Adrenal gland (tissue), 5 donors: ENCODE data around the gene CEACAM21.

Experiments used
- POLR2A ChIP-seq, 2 donors: fragments of 450-650 bp; IDR thresholded peaks; one replicate each; pipeline ENCODE4 v1.6.1; 2017; ENCODE audit warnings: antibody characterized with exemption in 2 of 2, mild to moderate bottlenecking in 2 of 2, moderate library complexity in 1 of 2
- TF ChIP-seq, protein P1 (sequence below), 6 experiments: fragments of 450-650 bp in 4 of 6; fragments of 200-600 bp in 2 of 6; sonication (generic) in 1 of 6; IDR thresholded peaks; 1 replicate in 5 of 6; 2 replicates in 1 of 6; pipeline versions ENCODE4 v1.5.1 to v1.8.0; 2016 to 2021; ENCODE audit warnings: antibody characterized with exemption in 6 of 6, mild to moderate bottlenecking in 2 of 6, moderate library complexity in 1 of 6
- donor health status: DM: no; HTN: no; CAD: no.

DNA sequence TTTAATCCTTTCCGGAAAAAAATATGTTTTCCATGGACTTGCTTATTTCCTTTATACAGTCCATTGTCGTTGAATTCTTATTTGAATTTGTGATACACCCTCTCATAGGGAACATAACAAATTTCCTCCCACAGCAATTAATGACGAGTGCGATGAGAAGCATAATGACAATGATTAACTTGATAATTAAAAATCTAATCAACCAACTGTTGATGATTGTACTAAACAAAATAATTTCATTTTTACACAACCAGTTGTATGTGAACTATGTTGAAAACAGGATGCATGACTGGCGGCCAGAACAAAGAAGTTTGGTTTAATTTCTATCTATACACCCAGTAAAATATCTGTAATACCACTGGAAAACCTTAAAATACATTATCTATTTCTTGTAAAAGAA is 26.1 kb upstream of the CEACAM21 start:
- TF ChIP-seq POLR2A (IDR thresholded peaks at IDR 0.05) = no peak
- TF ChIP-seq, protein P1, sequence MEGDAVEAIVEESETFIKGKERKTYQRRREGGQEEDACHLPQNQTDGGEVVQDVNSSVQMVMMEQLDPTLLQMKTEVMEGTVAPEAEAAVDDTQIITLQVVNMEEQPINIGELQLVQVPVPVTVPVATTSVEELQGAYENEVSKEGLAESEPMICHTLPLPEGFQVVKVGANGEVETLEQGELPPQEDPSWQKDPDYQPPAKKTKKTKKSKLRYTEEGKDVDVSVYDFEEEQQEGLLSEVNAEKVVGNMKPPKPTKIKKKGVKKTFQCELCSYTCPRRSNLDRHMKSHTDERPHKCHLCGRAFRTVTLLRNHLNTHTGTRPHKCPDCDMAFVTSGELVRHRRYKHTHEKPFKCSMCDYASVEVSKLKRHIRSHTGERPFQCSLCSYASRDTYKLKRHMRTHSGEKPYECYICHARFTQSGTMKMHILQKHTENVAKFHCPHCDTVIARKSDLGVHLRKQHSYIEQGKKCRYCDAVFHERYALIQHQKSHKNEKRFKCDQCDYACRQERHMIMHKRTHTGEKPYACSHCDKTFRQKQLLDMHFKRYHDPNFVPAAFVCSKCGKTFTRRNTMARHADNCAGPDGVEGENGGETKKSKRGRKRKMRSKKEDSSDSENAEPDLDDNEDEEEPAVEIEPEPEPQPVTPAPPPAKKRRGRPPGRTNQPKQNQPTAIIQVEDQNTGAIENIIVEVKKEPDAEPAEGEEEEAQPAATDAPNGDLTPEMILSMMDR (IDR thresholded peaks at IDR 0.05) = no peak
